GM12878 (cell line): ENCODE data around the gene ISOC2. TPM values are rescaled to one million over a fixed set of nuclear protein-coding genes. Genes with fewer than 3 reads are reported as not detected.

Experiments used
- CEBPB ChIP-seq, 2 experiments: fragments of 150-350 bp in 1 of 2; IDR thresholded peaks; 2 replicates each; pipeline ENCODE4 v1.6.1; 2012 to 2014; ENCODE audit warnings: low read depth in 2 of 2, low read length in 2 of 2, borderline replicate concordance in 1 of 2, inconsistent platforms in 1 of 2
- REST ChIP-seq: IDR thresholded peaks from 2 replicates; pipeline ENCODE4 v1.6.1; 2012; ENCODE audit warnings: mild to moderate bottlenecking, low read depth, low read length
- SMARCA5 ChIP-seq: fragments of 450-650 bp; IDR thresholded peaks from 2 replicates; pipeline ENCODE4 v1.6.1; 2017; ENCODE audit warnings: mild to moderate bottlenecking
- SUZ12 ChIP-seq: fragments of 200-600 bp; sonication (generic); IDR thresholded peaks from one replicate; pipeline ENCODE4 v1.6.1; 2018; ENCODE audit warnings: antibody characterized with exemption, mild to moderate bottlenecking; ENCODE audit not compliant: unreplicated experiment
- TCF12 ChIP-seq: IDR thresholded peaks from 2 replicates; pipeline ENCODE4 v1.6.1; 2011; ENCODE audit warnings: low read depth, mild to moderate bottlenecking, low read length
- YBX1 ChIP-seq: fragments of 450-650 bp; IDR thresholded peaks from 2 replicates; pipeline ENCODE4 v1.6.1; 2016; ENCODE audit warnings: antibody characterized with exemption
- polyA plus RNA-seq, 11 experiments: library from polyadenylated mRNA; depleted of rRNA in 4 of 11; unstranded in 6 of 11; stranded (reverse) in 5 of 11; fragments of >200 nt; fragmentation: Nextera tagmentation in 4 of 11; fragmentation: Illumina TruSeq in 1 of 11; extraction: Ambion mirVana in 4 of 11; extraction: Trizol in 1 of 11; gene quantifications; 1 replicate in 1 of 11; 2 replicates in 10 of 11; pipeline versions ENCODE4 v1.2.1 to v1.2.3, GENCODE V29; 2011 to 2016; ENCODE audit warnings: inconsistent platforms in 2 of 11, missing spikeins in 2 of 11, low read depth in 1 of 11
- total RNA-seq, 4 experiments: library from RNA; depleted of rRNA in 3 of 4; stranded (reverse); fragments of >200 nt in 3 of 4; fragmentation: Illumina TruSeq in 1 of 4; extraction: Trizol in 1 of 4; gene quantifications; 2 replicates each; pipeline versions ENCODE4 v1.2.1 to v1.2.3, GENCODE V29; 2013 to 2021
- TF ChIP-seq, protein P1 (sequence below): fragments of 450-650 bp; IDR thresholded peaks from 2 replicates; pipeline ENCODE4 v1.6.1; 2017; ENCODE audit warnings: mild to moderate bottlenecking, moderate library complexity

Gene ISOC2
- total and polyA plus RNA-seq, 10 of the 15 experiments (the other 5 are each of a cell fraction or from before 2014, with no cell fraction given): 0.72 to 238 (median 56.9) TPM

DNA sequence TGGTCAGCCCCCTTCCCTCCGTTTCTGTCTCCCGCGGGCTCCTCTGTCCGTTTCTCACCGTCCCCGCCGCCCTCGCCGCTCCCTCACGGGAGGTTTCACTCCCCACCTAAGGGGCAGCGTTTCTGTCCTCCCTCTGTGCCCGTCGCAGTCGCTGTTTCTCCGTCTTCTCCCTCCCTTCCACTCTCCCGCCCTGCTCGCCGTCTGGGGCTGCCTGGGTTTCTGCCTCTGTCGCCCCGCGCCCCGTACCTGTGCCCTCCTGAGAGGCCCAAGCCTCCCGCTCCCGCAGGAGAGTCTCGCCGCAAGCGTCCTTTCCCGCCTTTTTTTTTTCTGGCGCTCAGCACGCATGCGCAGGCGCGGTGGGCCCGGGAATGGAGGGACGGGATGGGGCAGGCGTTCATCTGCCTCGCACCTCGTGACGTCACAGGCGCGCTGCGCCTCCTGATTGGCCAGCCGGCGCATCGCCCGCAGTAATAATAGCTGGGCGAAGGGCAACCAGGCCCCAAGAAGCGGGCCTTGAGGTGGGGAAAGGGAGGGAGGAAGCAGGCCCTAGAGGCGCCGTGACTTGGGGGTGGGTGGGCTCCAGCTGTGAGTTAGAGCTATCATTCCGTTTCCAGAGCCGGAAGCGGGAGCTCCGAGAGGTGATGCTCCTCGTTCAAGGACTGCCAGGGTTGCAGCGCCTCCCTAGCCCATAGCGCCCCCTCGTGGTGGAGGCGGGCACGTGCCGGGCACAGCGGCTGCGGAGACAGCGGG lies 42.2 kb upstream of the ISOC2 start (continued):
- TF ChIP-seq, protein P1, sequence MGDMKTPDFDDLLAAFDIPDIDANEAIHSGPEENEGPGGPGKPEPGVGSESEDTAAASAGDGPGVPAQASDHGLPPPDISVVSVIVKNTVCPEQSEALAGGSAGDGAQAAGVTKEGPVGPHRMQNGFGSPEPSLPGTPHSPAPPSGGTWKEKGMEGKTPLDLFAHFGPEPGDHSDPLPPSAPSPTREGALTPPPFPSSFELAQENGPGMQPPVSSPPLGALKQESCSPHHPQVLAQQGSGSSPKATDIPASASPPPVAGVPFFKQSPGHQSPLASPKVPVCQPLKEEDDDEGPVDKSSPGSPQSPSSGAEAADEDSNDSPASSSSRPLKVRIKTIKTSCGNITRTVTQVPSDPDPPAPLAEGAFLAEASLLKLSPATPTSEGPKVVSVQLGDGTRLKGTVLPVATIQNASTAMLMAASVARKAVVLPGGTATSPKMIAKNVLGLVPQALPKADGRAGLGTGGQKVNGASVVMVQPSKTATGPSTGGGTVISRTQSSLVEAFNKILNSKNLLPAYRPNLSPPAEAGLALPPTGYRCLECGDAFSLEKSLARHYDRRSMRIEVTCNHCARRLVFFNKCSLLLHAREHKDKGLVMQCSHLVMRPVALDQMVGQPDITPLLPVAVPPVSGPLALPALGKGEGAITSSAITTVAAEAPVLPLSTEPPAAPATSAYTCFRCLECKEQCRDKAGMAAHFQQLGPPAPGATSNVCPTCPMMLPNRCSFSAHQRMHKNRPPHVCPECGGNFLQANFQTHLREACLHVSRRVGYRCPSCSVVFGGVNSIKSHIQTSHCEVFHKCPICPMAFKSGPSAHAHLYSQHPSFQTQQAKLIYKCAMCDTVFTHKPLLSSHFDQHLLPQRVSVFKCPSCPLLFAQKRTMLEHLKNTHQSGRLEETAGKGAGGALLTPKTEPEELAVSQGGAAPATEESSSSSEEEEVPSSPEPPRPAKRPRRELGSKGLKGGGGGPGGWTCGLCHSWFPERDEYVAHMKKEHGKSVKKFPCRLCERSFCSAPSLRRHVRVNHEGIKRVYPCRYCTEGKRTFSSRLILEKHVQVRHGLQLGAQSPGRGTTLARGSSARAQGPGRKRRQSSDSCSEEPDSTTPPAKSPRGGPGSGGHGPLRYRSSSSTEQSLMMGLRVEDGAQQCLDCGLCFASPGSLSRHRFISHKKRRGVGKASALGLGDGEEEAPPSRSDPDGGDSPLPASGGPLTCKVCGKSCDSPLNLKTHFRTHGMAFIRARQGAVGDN: peak; percentile 12; the same call in 1 of the 2 replicates
- TF ChIP-seq SMARCA5 (peak; percentile 77), CEBPB (IDR thresholded peaks at IDR 0.05; ENCODE audit: borderline replicate concordance in 1 of 2, low read depth in 2 of 2, low read length in 2 of 2) (peak in 1 of 2 experiments; percentile 89; a peak in 1 of 4 replicates), REST (no peak), TCF12 (no peak), SUZ12 (no peak), YBX1 (no peak)
